Pancreas (tissue), 10 donors: Measurements from ENCODE around the gene TMEM220. TPM values are rescaled to one million over a fixed set of nuclear protein-coding genes. Genes with fewer than 3 reads are reported as not detected.

ENCODE experiments used
- ATAC-seq, 4 donors: fragments of 200-7000 bp; cut with Tn5 transposase; one replicate each; pipeline versions ENCODE4 v1.8.0 to v1.9.1; 2020; ENCODE audit warnings: mild to moderate bottlenecking in 4 of 4, moderate library complexity in 4 of 4
- DNase-seq, 6 donors: peaks; one replicate each; pipeline ENCODE4 v3.0.0-alpha.2; 2020
- FAIRE-seq: peaks from 2 replicates; lab custom pipeline; 2012; peaks lifted over from hg19 to GRCh38; lab: Jason Lieb, UNC
- H3K27ac ChIP-seq, 4 donors: fragments of 200-600 bp; sonication (generic); 1 replicate in 3 of 4; 2 replicates in 1 of 4; pipeline versions ENCODE4 v1.5.0 to v1.8.0; 2020
- H3K27me3 ChIP-seq, 4 donors: fragments of 200-600 bp; one replicate each; pipeline ENCODE4 v1.8.0; 2021
- H3K36me3 ChIP-seq, 3 donors: fragments of 200-600 bp; sonication (generic) in 1 of 3; one replicate each; pipeline versions ENCODE4 v1.5.0 to v1.8.0; 2020 to 2021
- H3K4me1 ChIP-seq, 3 donors: fragments of 200-600 bp; one replicate each; pipeline ENCODE4 v1.8.0; 2021
- H3K4me3 ChIP-seq, 4 donors: fragments of 200-600 bp; sonication (generic) in 2 of 4; one replicate each; pipeline versions ENCODE4 v1.5.0 to v1.8.0; 2020 to 2021
- H3K9me3 ChIP-seq, 4 donors: fragments of 200-600 bp; one replicate each; pipeline ENCODE4 v1.8.0; 2021
- WGBS, 2 donors: extraction: QIAGEN DNeasy Blood & Tissue Kit; methylation state at CpG; one replicate each; pipeline ENCODE4 v1.1.7; 2013; 5-methylcytosine and 5-hydroxymethylcytosine counted together
- intact Hi-C, 3 donors: fragments of 100-400 bp; cut with DNase I; formaldehyde crosslinking; loops; one replicate each; pipeline versions ENCODE4 v1.11.1 to v1.14.2; 2022
- polyA plus RNA-seq, 2 donors: library from polyadenylated mRNA; stranded (reverse); fragments of 200-250 nt; gene quantifications; one replicate each; pipeline ENCODE4 v1.2.3, GENCODE V29; 2013
- total RNA-seq, 6 donors: library from RNA; stranded (reverse); fragmentation: NEBNext Ultra II Directional in 4 of 6; extraction: Animal tissue kit (Norgen Biotek cat#: 25700) in 4 of 6; gene quantifications; one replicate each; pipeline versions ENCODE4 v1.2.1 to v1.2.4, GENCODE V29; 2021 to 2023
- TF ChIP-seq, protein P1 (sequence below), 4 donors: fragments of 200-600 bp; sonication (generic) in 3 of 4; IDR thresholded peaks; one replicate each; pipeline versions ENCODE4 v1.5.0 to v1.8.0; 2021; ENCODE audit warnings: antibody characterized with exemption in 4 of 4
- donor health status: healthy with polysubstance abuse.
- donor health status: DM: no; HTN: no; CAD: no; lungs with moderate emphysema.
- donor health status: DM: no; HTN: no; CAD: no.
- donor health status: control.
- donor health status: control.
- donor health status: Bipolar disorder and iron deficiency.
- donor health status: DM: yes; HTN: yes; CAD: no.
- donor health status: DM: no; HTN: no; CAD: no.
- donor health status: DM: no; HTN: no; CAD: no.
- donor health status: DM: yes; HTN: yes; CAD: no.

Gene TMEM220
- total and polyA plus RNA-seq, 8 donors = 3.0 to 12.4 (median 8.2) TPM

DNA sequence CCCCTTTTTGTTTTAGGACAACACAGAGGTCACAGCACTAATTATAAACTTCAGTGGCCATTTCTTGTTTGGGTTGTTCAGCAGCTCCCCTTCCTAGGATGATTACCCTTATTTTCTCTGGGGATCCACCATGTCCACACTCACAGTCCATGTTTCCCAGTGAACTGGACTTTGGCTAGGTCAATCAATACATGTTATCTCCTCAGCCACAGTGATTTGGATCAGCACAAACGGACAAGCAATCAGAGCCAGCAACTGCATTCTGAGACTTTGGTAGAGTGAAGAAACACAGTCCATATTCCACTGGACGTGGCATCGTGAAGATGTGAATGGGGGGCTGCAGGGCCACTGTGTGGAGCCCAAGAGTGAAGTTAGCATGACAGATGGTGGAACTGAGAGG lies 4.6 kb downstream of the TMEM220 start:
- no peaks in the 10 kb centered on the region for H3K36me3 ChIP-seq
- H3K9me3 ChIP-seq = no peaks in the 10 kb centered on the region
- TF ChIP-seq, protein P1, sequence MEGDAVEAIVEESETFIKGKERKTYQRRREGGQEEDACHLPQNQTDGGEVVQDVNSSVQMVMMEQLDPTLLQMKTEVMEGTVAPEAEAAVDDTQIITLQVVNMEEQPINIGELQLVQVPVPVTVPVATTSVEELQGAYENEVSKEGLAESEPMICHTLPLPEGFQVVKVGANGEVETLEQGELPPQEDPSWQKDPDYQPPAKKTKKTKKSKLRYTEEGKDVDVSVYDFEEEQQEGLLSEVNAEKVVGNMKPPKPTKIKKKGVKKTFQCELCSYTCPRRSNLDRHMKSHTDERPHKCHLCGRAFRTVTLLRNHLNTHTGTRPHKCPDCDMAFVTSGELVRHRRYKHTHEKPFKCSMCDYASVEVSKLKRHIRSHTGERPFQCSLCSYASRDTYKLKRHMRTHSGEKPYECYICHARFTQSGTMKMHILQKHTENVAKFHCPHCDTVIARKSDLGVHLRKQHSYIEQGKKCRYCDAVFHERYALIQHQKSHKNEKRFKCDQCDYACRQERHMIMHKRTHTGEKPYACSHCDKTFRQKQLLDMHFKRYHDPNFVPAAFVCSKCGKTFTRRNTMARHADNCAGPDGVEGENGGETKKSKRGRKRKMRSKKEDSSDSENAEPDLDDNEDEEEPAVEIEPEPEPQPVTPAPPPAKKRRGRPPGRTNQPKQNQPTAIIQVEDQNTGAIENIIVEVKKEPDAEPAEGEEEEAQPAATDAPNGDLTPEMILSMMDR (IDR thresholded peaks at IDR 0.05) = no peak

DNA sequence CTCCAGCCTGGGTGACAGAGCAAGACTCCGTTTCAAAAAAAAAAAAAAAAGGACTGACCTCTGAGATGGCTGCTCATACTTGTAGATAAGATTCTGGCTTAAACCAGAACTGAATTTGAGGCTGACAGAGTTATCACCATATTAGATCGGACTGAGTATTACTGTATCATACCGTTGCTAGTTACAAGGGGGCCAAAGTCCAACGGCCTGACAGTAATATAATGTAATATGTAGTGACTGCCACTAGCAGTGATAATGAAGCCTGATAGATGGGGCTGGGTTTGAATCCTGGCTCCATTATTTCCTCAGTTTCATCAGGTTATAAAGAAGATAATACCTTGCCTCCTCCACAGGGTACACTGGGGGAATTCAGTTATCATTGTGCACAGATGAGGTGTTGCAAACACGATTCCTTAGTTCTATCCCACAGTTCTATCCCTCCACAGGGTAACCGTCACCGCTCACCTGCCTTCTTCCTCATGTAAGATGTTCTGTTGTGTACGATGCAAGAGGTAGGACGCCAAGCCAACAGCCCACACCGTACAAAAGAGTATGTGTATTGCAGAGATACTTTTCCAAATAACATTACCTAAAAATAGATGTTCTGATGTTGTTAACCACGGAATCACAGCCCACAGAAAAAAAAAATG lies 5.2 kb downstream of the TMEM220 start:
- WGBS, 2 donors = 85% methylated on average over 11 of the region's 11 CpGs
- H3K36me3 ChIP-seq = no peaks in the 10 kb centered on the region
- H3K4me1 ChIP-seq = no peaks in the 10 kb centered on the region
- TF ChIP-seq, protein P1 (IDR thresholded peaks at IDR 0.05) = no peak
- FAIRE-seq (no peak), DNase-seq (no peak), ATAC-seq (no peak)
- H3K27me3 ChIP-seq = no peaks in the 10 kb centered on the region
- H3K4me3 ChIP-seq = no peak overlapping the region
- H3K27ac ChIP-seq = no peak overlapping the region
- intact Hi-C loops = no loop called here
- no peaks in the 10 kb centered on the region for H3K9me3 ChIP-seq

More for the DNA sequence above, 4.6 kb downstream of the TMEM220 start:
- DNase-seq (no peak), ATAC-seq (no peak), FAIRE-seq (no peak)
- WGBS, 2 donors = 53% methylated on average over 3 of the region's 3 CpGs
- Histone ChIP-seq H3K4me3 (no peak overlapping the region), H3K4me1 (no peaks in the 10 kb centered on the region), H3K27ac (no peak overlapping the region), H3K27me3 (no peaks in the 10 kb centered on the region)
- intact Hi-C loops = no loop called here

DNA sequence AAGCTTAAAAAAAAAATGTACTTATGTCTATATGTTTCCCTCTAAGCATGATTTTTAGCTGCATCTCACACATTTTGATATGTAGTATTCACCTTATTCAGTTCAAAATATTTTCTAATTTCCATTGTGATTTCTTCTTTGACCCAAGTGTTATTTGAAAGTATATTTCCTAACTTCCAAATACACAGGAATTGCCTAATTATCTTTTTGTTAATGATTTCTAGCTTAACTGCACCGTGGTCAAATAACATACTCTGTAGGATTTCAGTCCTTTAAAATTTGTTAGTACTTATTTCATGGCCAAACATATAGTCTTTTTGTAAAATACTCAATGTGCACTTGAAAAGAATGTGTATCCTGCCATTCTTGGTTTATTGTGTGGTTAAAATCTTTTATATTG lies 11.3 kb downstream of the TMEM220 start:
- Histone ChIP-seq H3K4me3 (no peak overlapping the region), H3K27ac (no peak overlapping the region), H3K9me3 (no peaks in the 10 kb centered on the region), H3K36me3 (no peaks in the 10 kb centered on the region), H3K27me3 (no peaks in the 10 kb centered on the region), H3K4me1 (peaks cover 0 to 3% (median 0%) of the 10 kb centered on the region in 3 donors)
- TF ChIP-seq, protein P1 (IDR thresholded peaks at IDR 0.05) = no peak
- WGBS, 2 donors = 15 to 29% methylated on average over 1 of the region's 1 CpG
- ATAC-seq (no peak), FAIRE-seq (peak; percentile 71), DNase-seq (no peak)
- intact Hi-C loops = no loop called here

DNA sequence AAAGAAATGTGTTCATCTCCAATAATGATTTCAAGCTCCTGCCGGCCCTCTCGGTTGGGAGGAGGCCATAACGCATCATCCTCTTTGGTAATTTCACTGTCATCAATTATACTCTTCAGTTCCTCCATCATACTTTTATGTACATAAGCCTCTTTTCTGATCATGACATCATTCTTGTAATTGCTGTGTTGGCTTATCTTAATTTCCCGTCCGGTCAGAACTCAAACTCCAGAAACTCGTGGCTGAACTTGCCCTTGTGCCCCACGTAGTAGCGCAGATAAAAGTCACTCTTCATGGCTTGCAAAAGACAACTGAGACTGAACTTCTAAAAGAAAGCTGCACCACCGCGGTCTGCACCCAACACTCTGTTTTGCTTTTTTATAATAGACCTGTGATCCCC lies 13.6 kb downstream of the TMEM220 start:
- no peak overlapping the region for H3K27ac ChIP-seq
- intact Hi-C loops = no loop called here
- no peak for FAIRE-seq
- H3K36me3 ChIP-seq = peaks cover 2 to 9% (median 5%) of the 10 kb centered on the region in 3 donors
- 81 to 89% methylated on average over 10 of the region's 10 CpGs for WGBS, 2 donors
- TF ChIP-seq, protein P1 (IDR thresholded peaks at IDR 0.05) = no peak
- no peaks in the 10 kb centered on the region for H3K27me3 ChIP-seq
- DNase-seq = no peak
- H3K9me3 ChIP-seq = no peaks in the 10 kb centered on the region
- peaks cover 0 to 3% (median 0%) of the 10 kb centered on the region in 3 donors for H3K4me1 ChIP-seq
- H3K4me3 ChIP-seq = no peak overlapping the region
- ATAC-seq = no peak

DNA sequence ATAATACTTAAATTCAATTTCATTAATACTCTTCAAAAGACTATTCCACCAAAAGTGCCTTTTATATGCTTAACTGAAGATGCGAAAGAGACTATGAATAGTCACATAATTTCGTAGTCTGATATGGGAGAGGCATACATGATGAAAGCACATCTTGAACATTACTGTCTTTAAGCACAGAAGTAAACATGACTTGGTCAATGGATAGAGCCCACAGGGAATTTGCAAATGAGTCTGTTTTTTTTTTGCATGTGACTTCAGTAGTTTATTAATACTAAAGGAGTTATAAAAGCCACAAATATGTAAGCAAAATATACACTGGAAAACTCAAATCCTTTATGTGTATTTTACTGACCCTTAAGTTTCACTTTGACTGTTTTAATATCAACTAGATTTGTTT lies 16.5 kb downstream of the TMEM220 start:
- 91 to 95% methylated on average over 2 of the region's 2 CpGs for WGBS, 2 donors
- Histone ChIP-seq H3K9me3 (no peaks in the 10 kb centered on the region), H3K36me3 (peaks cover 3 to 14% (median 9%) of the 10 kb centered on the region in 3 donors), H3K27ac (no peak overlapping the region), H3K27me3 (no peaks in the 10 kb centered on the region), H3K4me3 (no peak overlapping the region), H3K4me1 (no peaks in the 10 kb centered on the region)
- TF ChIP-seq, protein P1 (IDR thresholded peaks at IDR 0.05) = no peak
- FAIRE-seq (no peak), DNase-seq (no peak), ATAC-seq (no peak)
- intact Hi-C loops = no loop called here
